Gastrocnemius medialis (tissue), 4 donors: Measurements from ENCODE around the gene KRTAP5-4. TPM values are rescaled to one million over a fixed set of nuclear protein-coding genes. Genes with fewer than 3 reads are reported as not detected.

Experiments
- ATAC-seq, 2 donors: fragments of 150-250 bp; one replicate each; pipeline ENCODE4 v1.9.1; 2016
- DNase-seq, 2 donors: peaks; one replicate each; pipeline ENCODE4 v3.0.0-alpha.2; 2019
- H3K27ac ChIP-seq, 4 donors: fragments of 200-600 bp; sonication (generic); 1 replicate in 1 of 4; 2 replicates in 3 of 4; pipeline ENCODE4 v1.5.1; 2016 to 2018; ENCODE audit warnings: mild to moderate bottlenecking in 2 of 4, moderate library complexity in 1 of 4
- H3K27me3 ChIP-seq, 3 donors: fragments of 200-600 bp; sonication (generic) in 2 of 3; 1 replicate in 1 of 3; 2 replicates in 2 of 3; pipeline versions ENCODE4 v1.5.1 to v1.6.0; 2016 to 2019; ENCODE audit warnings: mild to moderate bottlenecking in 1 of 3, moderate library complexity in 1 of 3
- H3K36me3 ChIP-seq, 2 donors: fragments of 200-600 bp; sonication (generic) in 1 of 2; one replicate each; pipeline ENCODE4 v1.5.1; 2017 to 2018
- H3K4me1 ChIP-seq, 2 donors: fragments of 200-600 bp; sonication (generic) in 1 of 2; one replicate each; pipeline ENCODE4 v1.5.1; 2016 to 2017; ENCODE audit warnings: mild to moderate bottlenecking in 2 of 2
- H3K4me3 ChIP-seq, 4 donors: fragments of 200-600 bp; sonication (generic) in 3 of 4; 1 replicate in 1 of 4; 2 replicates in 3 of 4; pipeline ENCODE4 v1.5.1; 2016 to 2019; ENCODE audit warnings: mild to moderate bottlenecking in 2 of 4
- H3K9me3 ChIP-seq, 3 donors: fragments of 200-600 bp; sonication (generic) in 2 of 3; 1 replicate in 1 of 3; 2 replicates in 2 of 3; pipeline ENCODE4 v1.5.1; 2016 to 2019
- CTCF ChIP-seq, 5 experiments: fragments of 450-650 bp in 3 of 5; fragments of 200-600 bp in 2 of 5; sonication (generic) in 2 of 5; IDR thresholded peaks in 4 of 5; conservative IDR thresholded peaks in 1 of 5; 1 replicate in 4 of 5; 2 replicates in 1 of 5; pipeline ENCODE4 v1.5.1; 2016 to 2019; ENCODE audit warnings: antibody characterized with exemption in 5 of 5, mild to moderate bottlenecking in 3 of 5, moderate library complexity in 3 of 5
- POLR2A ChIP-seq, 2 donors: fragments of 450-650 bp; IDR thresholded peaks; one replicate each; pipeline ENCODE4 v1.6.1; 2017; ENCODE audit warnings: antibody characterized with exemption in 2 of 2, mild to moderate bottlenecking in 2 of 2, moderate library complexity in 2 of 2
- in situ Hi-C, 4 donors: fragments of 200-750 bp; cut with MboI; loops; one replicate each; pipeline versions ENCODE4 v1.15.0 to v1.8.0; 2017; ENCODE audit warnings: low sequenced_read_pairs in 4 of 4
- intact Hi-C: fragments of 100-400 bp; cut with DNase I; formaldehyde crosslinking; loops from one replicate; pipeline ENCODE4 v1.15.1; 2023; ENCODE audit warnings: low total_unique reads
- total RNA-seq, 4 donors: library from RNA; depleted of rRNA; stranded (reverse); fragments of >200 nt; gene quantifications; one replicate each; pipeline versions ENCODE4 v1.1.0 to v1.2.3, GENCODE V29; 2016

Gene KRTAP5-4
- total RNA-seq, 4 donors from 2014 or later = not detected

DNA sequence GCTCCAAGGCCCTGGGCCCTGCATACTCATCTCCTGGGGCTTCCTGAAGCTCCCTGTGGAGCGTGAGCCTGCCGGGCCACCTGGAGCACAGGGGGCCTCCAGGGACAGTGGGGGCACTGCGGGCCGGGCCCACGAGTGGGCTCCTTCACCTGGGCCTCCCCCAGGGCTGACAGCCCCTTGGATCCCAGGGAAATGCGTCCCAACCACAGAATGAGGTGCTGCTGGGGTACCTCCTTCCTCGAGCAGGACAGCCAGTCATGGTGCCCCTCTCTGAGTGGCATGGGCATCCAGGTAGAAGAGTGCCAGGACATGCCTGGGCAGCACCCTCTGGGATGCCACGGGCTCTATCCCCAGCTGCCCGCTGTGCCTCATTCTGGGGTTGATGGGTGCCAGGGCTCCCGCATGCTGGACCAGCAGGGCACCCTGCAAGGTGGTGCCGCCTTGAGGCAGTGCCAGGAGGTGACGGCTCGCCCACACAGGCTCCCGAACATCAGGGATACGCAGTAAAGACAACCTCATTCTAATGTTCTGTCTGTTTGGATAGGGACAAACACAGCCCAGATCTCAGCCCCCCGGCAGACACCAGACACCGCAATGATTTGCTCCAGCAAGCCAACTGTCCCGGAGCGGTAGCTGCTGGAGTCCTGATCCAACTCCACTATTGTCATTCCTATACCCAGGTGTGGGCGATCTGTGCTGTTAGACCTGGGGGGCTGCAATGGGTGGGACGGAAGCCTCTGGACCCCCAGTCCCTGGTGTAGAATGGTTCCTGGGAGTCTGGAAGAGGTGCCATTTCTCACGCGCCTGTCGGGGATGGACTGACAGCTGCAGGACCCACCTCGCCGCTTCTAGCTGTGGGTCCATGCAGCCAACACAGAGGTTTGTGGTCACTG, 33.5 kb upstream of the KRTAP5-4 start:
- intact Hi-C loops = no loop called here
- DNase-seq = peak in 1 of 2 donors; percentile 4
- TF ChIP-seq POLR2A (IDR thresholded peaks at IDR 0.05) (no peak), CTCF (IDR thresholded peaks at IDR 0.05 in 4 of 5, conservative IDR thresholded peaks at IDR 0.05 in 1 of 5) (no peak)
- Histone ChIP-seq H3K27me3 (no peaks in the 10 kb centered on the region), H3K36me3 (no peaks in the 10 kb centered on the region), H3K9me3 (no peaks in the 10 kb centered on the region), H3K27ac (no peak overlapping the region), H3K4me1 (no peaks in the 10 kb centered on the region), H3K4me3 (no peak overlapping the region)
- no peak for ATAC-seq
- in situ Hi-C loops = loop anchor here in 1 of 4 donors (25.0 kb wide), 1 partner anchor 507 kb away; the partner anchor contains the start of genes INS and TH

DNA sequence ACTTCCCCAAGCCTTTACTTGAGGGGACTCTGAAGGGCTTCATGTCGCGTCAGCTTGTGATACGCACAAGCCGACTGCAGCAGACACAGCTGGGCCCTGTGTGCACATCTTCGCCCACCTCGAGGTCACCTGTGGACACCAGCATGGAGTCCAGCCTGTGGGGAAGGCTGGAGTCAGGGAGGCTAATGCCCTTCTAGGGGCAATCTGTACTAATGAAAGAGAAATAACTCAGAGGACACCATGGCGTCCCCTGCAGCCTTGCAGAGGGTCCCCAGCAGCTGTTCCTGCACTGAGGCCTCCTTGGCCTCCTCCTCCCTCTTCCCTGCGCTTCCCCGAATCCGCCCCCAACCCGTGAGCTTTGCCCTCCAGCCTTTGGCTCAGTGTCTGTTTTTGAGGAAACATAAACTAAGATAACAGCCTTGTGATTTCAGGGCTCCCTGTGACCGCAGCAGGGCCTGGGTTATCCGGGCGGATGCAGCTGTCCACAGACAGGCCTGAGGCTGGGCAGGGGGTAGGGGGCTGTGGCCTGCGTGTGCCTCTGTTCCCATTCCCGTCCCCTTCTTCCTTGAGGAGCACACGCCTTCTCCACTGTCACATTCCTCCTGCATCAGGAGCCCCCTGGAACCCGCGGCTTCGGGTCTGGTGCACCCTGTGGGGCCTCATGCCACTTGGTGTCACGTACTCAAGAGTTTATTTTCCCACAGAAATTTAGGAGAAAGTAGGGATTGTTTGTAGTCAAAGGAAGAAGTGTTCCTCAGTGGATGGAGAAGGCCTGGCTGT, 32.6 kb upstream of the KRTAP5-4 start:
- Histone ChIP-seq H3K9me3 (no peaks in the 10 kb centered on the region), H3K36me3 (no peaks in the 10 kb centered on the region), H3K27ac (no peak overlapping the region), H3K4me3 (no peak overlapping the region), H3K27me3 (no peaks in the 10 kb centered on the region), H3K4me1 (no peaks in the 10 kb centered on the region)
- TF ChIP-seq POLR2A (IDR thresholded peaks at IDR 0.05) (no peak), CTCF (IDR thresholded peaks at IDR 0.05 in 4 of 5, conservative IDR thresholded peaks at IDR 0.05 in 1 of 5) (no peak)
- in situ Hi-C loops (loop anchor here in 1 of 4 donors (25.0 kb wide), 1 partner anchor 508 kb away; the partner anchor contains the start of genes INS and TH), intact Hi-C loops (loop anchor here (5.0 kb wide), 1 partner anchor 38 kb away; no protein-coding TSS in a partner anchor)
- DNase-seq (no peak), ATAC-seq (no peak)

- Histone ChIP-seq H3K4me3 (no peak overlapping the region), H3K27me3 (no peaks in the 10 kb centered on the region), H3K4me1 (no peaks in the 10 kb centered on the region), H3K36me3 (no peaks in the 10 kb centered on the region), H3K27ac (no peak overlapping the region), H3K9me3 (no peaks in the 10 kb centered on the region)
- TF ChIP-seq POLR2A (IDR thresholded peaks at IDR 0.05) = no peak
- TF ChIP-seq CTCF (IDR thresholded peaks at IDR 0.05 in 4 of 5, conservative IDR thresholded peaks at IDR 0.05 in 1 of 5) = no peak
- in situ Hi-C loops = loop anchor here in 1 of 4 donors (25.0 kb wide), 1 partner anchor 509 kb away; the partner anchor contains the start of genes INS and TH
- intact Hi-C loops = loop anchor here (2.0 to 5.0 kb wide), 2 partner anchors 39 to 179 kb away; no protein-coding TSS in a partner anchor
- no peak for ATAC-seq
- no peak for DNase-seq
Observed at GRCh38 chr11:1653541-1654387, 31.8 kb upstream of the KRTAP5-4 start.
